HCT116 (cell line): Measurements from ENCODE around the gene SENP8.

ENCODE experiments used
- ELF1 ChIP-seq: IDR thresholded peaks from 2 replicates; pipeline ENCODE4 v1.6.1; 2012; ENCODE audit warnings: low read depth, borderline replicate concordance
- EZH2 ChIP-seq: fragments of 200-600 bp; sonication (generic); IDR thresholded peaks from 2 replicates; pipeline ENCODE4 v1.6.1; 2017; ENCODE audit warnings: antibody characterized with exemption, mixed run types
- POLR2A ChIP-seq: IDR thresholded peaks from 2 replicates; pipeline ENCODE4 v1.7.0; 2011; ENCODE audit warnings: borderline replicate concordance; ENCODE audit not compliant: insufficient read depth, insufficient read length; ENCODE audit errors: extremely low read depth
- POLR2AphosphoS5 ChIP-seq: IDR thresholded peaks from 2 replicates; pipeline ENCODE4 v1.6.1; 2011; ENCODE audit warnings: mild to moderate bottlenecking, low read depth, low read length, moderate library complexity
- RAD21 ChIP-seq: IDR thresholded peaks from 2 replicates; pipeline ENCODE4 v1.6.1; 2012; ENCODE audit warnings: low read depth, mild to moderate bottlenecking
- SP1 ChIP-seq: IDR thresholded peaks from 2 replicates; pipeline ENCODE4 v1.6.1; 2012; ENCODE audit warnings: low read depth
- TF ChIP-seq, protein P1 (sequence below), 3 experiments: fragments of 200-600 bp in 1 of 3; sonication (generic) in 1 of 3; IDR thresholded peaks in 2 of 3; conservative IDR thresholded peaks in 1 of 3; 2 replicates each; pipeline ENCODE4 v1.5.1; 2012 to 2017; ENCODE audit warnings: low read depth in 2 of 3, low read length in 2 of 3, antibody characterized with exemption in 1 of 3, borderline replicate concordance in 1 of 3, control low read depth in 1 of 3, mild to moderate bottlenecking in 1 of 3, mixed read lengths in 1 of 3, mixed run types in 1 of 3, moderate library complexity in 1 of 3; ENCODE audit not compliant: insufficient read depth in 1 of 3
- TF ChIP-seq, protein P2 (sequence below): IDR thresholded peaks from 2 replicates; pipeline ENCODE4 v1.6.1; 2012; ENCODE audit warnings: low read depth
- TF ChIP-seq, protein P3 (sequence below): IDR thresholded peaks from 2 replicates; pipeline ENCODE4 v1.6.1; 2012

DNA sequence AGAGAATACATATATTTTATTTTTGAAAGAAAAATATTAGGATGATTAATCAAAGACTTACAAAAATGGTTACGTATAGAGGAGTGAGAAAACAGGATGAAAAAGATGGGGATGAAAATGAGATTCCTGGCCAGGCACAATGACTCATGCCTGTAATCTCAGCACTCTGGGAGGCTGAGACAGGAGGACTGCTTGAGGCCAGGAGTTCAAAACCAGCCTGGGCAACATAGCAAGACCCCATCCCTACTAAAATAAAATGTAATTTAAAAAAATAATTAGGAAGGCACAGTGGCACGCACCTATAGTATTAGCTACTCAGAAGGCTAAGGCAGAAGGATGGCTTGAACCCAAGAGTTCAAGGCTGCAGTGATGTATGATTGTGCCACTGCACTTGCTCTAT is 12.1 kb upstream of the SENP8 start:
- no peak for TF ChIP-seq RAD21
- TF ChIP-seq, protein P1, sequence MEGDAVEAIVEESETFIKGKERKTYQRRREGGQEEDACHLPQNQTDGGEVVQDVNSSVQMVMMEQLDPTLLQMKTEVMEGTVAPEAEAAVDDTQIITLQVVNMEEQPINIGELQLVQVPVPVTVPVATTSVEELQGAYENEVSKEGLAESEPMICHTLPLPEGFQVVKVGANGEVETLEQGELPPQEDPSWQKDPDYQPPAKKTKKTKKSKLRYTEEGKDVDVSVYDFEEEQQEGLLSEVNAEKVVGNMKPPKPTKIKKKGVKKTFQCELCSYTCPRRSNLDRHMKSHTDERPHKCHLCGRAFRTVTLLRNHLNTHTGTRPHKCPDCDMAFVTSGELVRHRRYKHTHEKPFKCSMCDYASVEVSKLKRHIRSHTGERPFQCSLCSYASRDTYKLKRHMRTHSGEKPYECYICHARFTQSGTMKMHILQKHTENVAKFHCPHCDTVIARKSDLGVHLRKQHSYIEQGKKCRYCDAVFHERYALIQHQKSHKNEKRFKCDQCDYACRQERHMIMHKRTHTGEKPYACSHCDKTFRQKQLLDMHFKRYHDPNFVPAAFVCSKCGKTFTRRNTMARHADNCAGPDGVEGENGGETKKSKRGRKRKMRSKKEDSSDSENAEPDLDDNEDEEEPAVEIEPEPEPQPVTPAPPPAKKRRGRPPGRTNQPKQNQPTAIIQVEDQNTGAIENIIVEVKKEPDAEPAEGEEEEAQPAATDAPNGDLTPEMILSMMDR (IDR thresholded peaks at IDR 0.05 in 2 of 3, conservative IDR thresholded peaks at IDR 0.05 in 1 of 3; ENCODE audit: borderline replicate concordance in 1 of 3, insufficient read depth in 1 of 3, low read depth in 2 of 3, low read length in 2 of 3), result no peak
- TF ChIP-seq, protein P2, sequence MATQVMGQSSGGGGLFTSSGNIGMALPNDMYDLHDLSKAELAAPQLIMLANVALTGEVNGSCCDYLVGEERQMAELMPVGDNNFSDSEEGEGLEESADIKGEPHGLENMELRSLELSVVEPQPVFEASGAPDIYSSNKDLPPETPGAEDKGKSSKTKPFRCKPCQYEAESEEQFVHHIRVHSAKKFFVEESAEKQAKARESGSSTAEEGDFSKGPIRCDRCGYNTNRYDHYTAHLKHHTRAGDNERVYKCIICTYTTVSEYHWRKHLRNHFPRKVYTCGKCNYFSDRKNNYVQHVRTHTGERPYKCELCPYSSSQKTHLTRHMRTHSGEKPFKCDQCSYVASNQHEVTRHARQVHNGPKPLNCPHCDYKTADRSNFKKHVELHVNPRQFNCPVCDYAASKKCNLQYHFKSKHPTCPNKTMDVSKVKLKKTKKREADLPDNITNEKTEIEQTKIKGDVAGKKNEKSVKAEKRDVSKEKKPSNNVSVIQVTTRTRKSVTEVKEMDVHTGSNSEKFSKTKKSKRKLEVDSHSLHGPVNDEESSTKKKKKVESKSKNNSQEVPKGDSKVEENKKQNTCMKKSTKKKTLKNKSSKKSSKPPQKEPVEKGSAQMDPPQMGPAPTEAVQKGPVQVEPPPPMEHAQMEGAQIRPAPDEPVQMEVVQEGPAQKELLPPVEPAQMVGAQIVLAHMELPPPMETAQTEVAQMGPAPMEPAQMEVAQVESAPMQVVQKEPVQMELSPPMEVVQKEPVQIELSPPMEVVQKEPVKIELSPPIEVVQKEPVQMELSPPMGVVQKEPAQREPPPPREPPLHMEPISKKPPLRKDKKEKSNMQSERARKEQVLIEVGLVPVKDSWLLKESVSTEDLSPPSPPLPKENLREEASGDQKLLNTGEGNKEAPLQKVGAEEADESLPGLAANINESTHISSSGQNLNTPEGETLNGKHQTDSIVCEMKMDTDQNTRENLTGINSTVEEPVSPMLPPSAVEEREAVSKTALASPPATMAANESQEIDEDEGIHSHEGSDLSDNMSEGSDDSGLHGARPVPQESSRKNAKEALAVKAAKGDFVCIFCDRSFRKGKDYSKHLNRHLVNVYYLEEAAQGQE, result no peak
- no peak for TF ChIP-seq POLR2AphosphoS5
- TF ChIP-seq SP1, result no peak
- TF ChIP-seq ELF1, result no peak
- TF ChIP-seq, protein P3, sequence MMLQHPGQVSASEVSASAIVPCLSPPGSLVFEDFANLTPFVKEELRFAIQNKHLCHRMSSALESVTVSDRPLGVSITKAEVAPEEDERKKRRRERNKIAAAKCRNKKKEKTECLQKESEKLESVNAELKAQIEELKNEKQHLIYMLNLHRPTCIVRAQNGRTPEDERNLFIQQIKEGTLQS, result no peak
- TF ChIP-seq EZH2, result no peak
- TF ChIP-seq POLR2A, result no peak
